GM18868 (cell line): ENCODE data around the gene ZNF845.
"Not testable (repeated sequence)": the region's sequence is repeated elsewhere in the genome, so short reads cannot be mapped to it uniquely, and the experiment has no call there.

ENCODE experiments used
- ATAC-seq: cut with Tn5 transposase; IDR thresholded peaks from one replicate; pipeline ENCODE4 v1.9.1; 2021; ENCODE audit warnings: mild to moderate bottlenecking, moderate library complexity; ENCODE audit not compliant: unreplicated experiment

ZNF845 gene

DNA sequence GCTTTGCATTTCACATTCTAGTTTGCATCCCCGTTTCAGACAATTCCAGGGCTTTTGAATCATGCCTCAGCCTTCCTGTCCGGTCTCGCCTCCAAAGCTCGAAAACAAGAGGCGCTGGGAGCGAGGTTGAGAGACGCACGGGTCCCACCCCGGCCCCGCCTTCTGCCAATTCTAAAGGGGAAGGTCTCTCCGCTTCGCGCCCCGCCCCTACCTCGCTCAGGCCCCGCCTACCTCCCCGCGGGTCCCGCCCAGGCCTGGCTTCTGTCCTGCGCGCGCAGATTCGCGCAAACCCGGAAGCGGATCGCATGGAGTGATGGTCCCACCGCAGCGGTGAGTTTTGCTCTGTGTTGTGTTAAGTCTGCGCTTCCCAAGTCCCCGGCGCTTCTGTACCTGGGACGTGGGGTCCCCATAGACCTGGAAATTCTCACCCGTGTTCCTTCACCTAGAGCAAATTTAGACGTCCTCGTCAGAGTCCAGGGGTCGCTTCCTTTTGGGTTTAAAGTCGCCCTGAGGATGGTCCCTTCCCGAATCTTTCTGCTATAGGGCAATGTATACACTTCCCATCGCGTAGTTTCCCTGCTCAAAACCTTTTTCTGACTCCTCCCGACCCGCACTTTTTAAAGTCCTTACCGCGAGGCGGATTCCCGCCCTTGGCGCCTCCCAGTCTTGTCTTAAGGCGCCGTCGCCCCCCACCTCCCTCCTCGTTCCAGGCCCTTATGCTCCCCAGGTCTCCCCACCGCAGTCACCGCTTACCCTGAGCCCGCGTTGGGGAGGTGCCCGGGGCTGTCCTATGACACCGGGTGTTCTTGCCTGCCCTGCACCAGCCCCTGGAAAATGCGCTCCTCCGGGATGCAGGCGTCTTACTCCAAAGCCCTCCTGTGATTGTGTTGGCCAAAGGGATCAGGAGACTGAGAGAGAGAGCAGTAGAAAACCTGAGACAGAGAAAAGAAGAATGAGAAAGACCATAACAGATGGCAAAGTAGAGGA lies at the start of gene ZNF845:
Gene ZNF845 (plus strand): TSS at position 287 of the 987 bp plus-strand sequence. CDS start 7,559 bp downstream, outside the sequence.
- ATAC-seq = peak; percentile 94

DNA sequence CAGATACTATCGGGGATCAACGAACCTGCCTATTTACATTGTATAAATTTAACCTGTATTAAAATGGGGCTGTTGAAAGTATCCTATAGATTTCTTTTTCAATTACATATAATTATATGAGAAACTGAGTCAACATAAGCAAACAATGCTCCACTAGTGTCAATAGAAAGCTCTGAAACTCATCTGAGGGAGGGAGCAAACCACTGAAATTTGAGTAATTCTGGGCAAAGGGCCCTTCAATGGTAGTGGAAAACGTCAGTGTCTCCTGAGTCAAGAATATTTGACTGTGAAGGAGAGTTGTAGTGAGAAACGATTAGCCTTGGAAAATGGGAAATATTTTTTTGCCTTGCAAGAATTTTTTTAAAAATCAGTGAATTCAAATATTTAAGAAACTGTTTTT lies 48.5 kb upstream of the ZNF845 start:
- ATAC-seq = no peak

DNA sequence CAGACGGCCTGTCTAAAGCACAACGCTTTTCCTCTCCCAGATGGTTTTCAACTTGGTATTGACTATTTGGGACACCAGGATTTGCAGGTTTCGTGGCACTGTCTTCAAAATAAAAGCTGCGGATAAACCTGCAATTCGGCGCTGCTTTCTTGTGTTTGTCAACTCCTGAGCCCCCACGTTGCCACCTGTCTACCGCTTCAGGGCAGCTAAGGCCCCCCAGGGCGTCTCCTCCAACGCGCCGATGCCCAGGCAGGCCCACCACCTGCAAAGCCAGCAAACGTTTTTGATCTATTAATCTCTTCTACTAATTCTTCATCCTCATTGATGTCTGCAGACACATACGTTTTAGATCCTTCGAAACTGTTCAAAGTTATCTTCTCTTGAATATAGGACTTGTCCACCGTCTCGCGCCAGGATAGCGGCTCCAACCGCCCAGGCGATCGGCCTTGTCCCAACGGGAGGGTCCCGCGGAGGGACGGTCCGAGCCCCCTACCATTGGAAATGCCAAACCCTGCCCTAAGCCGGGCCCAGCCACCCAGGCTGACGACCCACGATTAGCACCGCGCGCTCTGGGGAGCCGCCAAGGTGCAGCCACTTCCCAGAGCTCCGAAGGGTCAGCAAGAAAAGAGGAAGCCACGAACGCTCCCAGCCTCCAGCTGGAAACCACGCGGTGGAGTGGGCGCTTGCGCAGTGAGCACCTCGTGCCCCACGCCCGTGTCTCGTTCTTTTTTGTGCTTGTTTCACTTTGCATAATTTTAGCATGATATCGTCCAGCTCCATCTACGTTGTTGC lies 42.6 kb upstream of the ZNF845 start:
- no peak for ATAC-seq

- ATAC-seq = no peak
Measured at GRCh38 chr19:53294786-53295441, 38.6 kb upstream of the ZNF845 start.

- ATAC-seq = not testable (repeated sequence)
Measured at GRCh38 chr19:53301341-53301740, 32.2 kb upstream of the ZNF845 start.

- ATAC-seq = no peak
Measured at GRCh38 chr19:53308339-53308811, 25.2 kb upstream of the ZNF845 start.

GRCh38 chr19:53311044-53311443 lies 22.5 kb upstream of the ZNF845 start:
- no peak for ATAC-seq

DNA sequence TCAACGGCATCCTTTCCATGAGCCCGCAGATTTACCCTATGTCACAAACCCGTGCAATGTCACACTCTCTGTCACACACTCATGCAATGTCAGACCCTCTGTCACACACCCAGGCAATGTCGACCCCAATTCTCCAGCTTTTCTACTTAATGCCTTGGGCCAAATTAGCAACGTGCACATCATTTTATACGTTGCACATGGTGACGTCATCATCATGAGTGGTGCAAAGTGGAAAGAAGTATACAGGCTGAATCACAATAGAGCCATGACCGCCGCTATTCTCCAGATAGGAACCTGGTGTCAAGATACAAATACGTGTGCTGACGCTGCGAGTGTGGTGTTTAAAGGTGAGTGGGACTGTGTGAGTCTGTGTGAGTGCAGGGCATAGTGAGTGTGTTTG lies 21.7 kb upstream of the ZNF845 start:
- ATAC-seq = no peak

DNA sequence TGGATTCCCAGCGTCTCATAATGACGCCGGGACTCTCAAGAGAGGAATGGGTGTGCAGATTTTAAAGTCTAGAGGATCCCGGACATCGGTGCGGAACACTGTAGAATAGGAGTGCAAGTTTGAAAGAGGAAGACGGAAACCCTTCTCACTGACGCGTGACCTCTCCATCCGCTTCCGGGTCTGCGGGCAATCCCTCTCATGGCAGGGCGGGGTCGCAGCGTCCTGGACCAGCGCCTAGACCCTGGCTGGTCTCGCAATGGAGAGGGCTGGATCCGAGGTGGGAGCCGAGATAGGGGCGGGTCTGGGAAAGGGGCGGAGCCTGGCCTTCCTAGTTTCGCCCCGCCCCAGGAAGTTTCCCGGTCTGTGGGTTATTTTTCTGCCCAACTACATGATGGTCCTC lies 4.6 kb upstream of the ZNF845 start:
- ATAC-seq = no peak

- no peak for ATAC-seq
Measured at GRCh38 chr19:53332484-53332883, 1.1 kb upstream of the ZNF845 start.

- no peak for ATAC-seq
Measured at GRCh38 chr19:53333066-53333462, 485 bp upstream of the ZNF845 start.

- ATAC-seq = not testable (repeated sequence)
Measured at GRCh38 chr19:53344403-53344802, 10.9 kb downstream of the ZNF845 start.

DNA sequence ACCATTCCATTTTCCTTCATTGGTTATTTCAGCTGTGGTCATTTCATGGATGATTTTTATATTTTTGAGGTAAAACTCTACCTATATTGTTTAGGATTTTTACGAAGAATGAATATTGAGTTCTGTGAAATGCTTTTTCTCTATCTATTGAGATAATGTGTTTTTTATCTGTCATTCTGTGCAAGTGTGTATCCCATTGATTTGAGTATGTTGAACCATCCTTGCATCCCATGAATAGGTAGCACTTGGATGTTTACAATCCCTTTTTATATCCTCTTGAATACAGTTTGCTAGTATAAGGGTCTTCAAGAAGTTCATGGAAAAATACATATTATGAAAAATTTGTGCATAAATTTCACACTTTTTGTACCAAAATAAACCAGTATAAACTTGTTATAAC lies 22.2 kb downstream of the ZNF845 start:
- no peak for ATAC-seq

- no peak for ATAC-seq
Measured at GRCh38 chr19:53357821-53358581, 24.5 kb downstream of the ZNF845 start.

- not testable (repeated sequence) for ATAC-seq
Measured at GRCh38 chr19:53360056-53360455, 26.5 kb downstream of the ZNF845 start.

DNA sequence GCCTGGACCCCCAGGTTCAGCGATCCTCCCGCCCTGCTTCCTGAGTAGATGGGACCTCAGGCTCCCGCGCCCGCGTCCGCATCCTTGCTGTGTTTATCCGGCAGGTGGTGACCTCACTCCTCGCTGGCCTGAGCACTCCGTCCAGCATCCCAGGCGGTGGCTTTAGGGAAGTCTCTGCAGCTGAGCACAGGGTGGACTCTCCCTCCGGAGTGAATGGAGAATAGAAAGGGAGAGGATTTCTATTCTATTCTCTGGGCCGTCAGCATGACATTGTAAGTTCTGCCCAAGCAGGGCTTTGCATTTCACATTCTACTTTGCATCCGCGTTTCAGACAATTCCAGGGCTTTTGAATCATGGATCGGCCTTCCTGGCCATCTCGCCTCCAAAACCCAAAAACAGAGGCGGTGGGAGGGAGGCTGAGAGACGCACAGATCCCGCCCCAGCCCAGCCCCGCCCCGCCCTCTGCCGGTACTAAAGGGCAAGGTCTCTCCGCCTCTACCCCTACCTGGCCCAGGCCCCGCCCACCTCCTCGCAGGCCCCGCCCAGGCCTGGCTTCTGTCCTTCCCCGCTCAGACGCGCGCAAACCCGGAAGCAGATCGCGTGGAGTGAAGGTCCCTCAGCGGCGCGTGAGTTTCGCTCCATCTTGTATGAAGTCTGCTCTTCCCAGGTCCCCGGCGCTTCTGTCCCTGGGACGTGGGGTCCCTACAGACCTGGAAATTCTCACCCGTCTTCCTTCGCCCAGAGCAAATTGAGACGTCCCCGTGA lies 31.8 kb downstream of the ZNF845 start, which contains the start of gene ZNF525:
Gene ZNF525 (plus strand): TSS at position 572 of the 765 bp plus-strand sequence. CDS start 6,577 bp downstream, outside the sequence.
- peak; percentile 94 for ATAC-seq

GRCh38 chr19:53365899-53366493 lies 32.4 kb downstream of the ZNF845 start:
- ATAC-seq = peak; percentile 53

- no peak for ATAC-seq
Measured at GRCh38 chr19:53372196-53372595, 38.6 kb downstream of the ZNF845 start.

DNA sequence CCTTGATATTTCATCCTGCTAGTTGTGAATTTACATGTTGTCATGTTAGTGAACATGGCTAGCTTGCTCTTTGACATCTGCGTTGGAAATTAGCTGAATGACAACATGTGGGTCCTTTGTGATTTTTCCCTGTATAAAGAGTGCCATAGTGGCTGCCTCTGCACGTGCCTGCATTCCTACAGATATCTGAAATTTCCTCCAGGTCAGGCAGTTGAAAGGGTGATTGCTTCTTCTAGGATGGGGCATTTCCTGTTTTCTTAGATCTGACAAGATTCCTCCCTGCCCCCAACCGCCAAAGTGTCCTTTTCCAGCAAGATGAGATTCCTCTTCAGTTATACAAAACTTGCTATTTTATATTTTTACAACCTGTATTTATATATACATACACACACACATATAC lies 40.7 kb downstream of the ZNF845 start:
- no peak for ATAC-seq
